ENCODE results near the gene RGPD8.

GRCh38 chr2:112462178-112462577, 28.7 kb upstream of the RGPD8 start:
- TF ChIP-seq CTCF (conservative IDR thresholded peaks at IDR 0.05; ENCODE audit: low read depth, low read length) (no peak), EZH2 (IDR thresholded peaks at IDR 0.05; ENCODE audit: low read length, unreplicated experiment) (no peak)

Measured in PC-3 (cell line).